HL-60 (cell line): Measurements from ENCODE around the gene CEP162.
"Not testable (repeated sequence)": the region's sequence is repeated elsewhere in the genome, so short reads cannot be mapped to it uniquely, and the experiment has no call there.

ENCODE experiments used
- DNase-seq, 2 experiments: peaks; one replicate each; pipeline ENCODE4 v3.0.0-alpha.2; 2010 to 2020; ENCODE audit warnings: low read depth in 1 of 2, low spot score in 1 of 2
- H3K27ac ChIP-seq: fragments of 250-450 bp; sonication (Bioruptor Pico); replicated peaks from 2 replicates; pipeline ENCODE4 v1.5.1; 2020; ENCODE audit warnings: mild to moderate bottlenecking, moderate library complexity
- H3K27me3 ChIP-seq: fragments of 250-450 bp; sonication (Bioruptor Pico); 2 replicates; pipeline ENCODE4 v1.5.1; 2021; ENCODE audit warnings: mild to moderate bottlenecking, moderate library complexity; ENCODE audit not compliant: insufficient read depth, poor library complexity, severe bottlenecking
- H3K4me3 ChIP-seq: replicated peaks from 2 replicates; pipeline ENCODE4 v1.5.1; 2011; ENCODE audit warnings: mild to moderate bottlenecking, control low read depth, low read length; ENCODE audit not compliant: insufficient read depth
- GABPA ChIP-seq: IDR thresholded peaks from 2 replicates; pipeline ENCODE4 v1.6.1; 2012; ENCODE audit warnings: low read depth
- POLR2AphosphoS5 ChIP-seq: IDR thresholded peaks from 2 replicates; pipeline ENCODE4 v1.6.1; 2012; ENCODE audit warnings: low read depth
- SPI1 ChIP-seq: IDR thresholded peaks from 2 replicates; pipeline ENCODE4 v1.6.1; 2012; ENCODE audit warnings: low read depth, mild to moderate bottlenecking, borderline replicate concordance
- TF ChIP-seq, protein P1 (sequence below): IDR thresholded peaks from 2 replicates; pipeline ENCODE4 v1.6.1; 2012; ENCODE audit warnings: low read depth; ENCODE audit not compliant: insufficient replicate concordance
- TF ChIP-seq, protein P2 (sequence below): IDR thresholded peaks from one replicate; pipeline ENCODE4 v1.5.1; 2011; ENCODE audit warnings: low read length, control low read depth, inconsistent platforms; ENCODE audit not compliant: insufficient read depth

Gene CEP162

DNA sequence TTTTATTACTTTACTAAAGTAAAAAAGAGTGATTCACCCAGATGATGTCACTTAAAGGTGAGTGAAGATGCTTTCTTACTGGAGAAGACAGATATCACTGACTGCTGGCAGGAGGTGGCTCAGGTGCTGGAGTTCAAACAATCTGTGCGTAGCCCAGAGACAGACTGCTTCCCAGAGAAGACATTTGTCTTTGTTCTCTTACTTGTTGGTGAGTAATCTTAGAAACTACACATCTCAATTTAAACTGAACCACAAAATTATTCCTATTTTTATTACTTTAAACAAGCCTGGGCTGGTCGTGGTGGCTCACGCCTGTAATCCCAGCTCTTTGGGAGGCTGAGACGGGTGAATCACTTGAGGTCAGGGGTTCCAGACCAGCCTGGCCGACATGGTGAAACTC is 92.2 kb downstream of the CEP162 start:
- no peaks in the 10 kb centered on the region for H3K27me3 ChIP-seq
- H3K27ac ChIP-seq, result no peak overlapping the region
- H3K4me3 ChIP-seq, result no peak overlapping the region
- no peak for DNase-seq
- TF ChIP-seq, protein P1, sequence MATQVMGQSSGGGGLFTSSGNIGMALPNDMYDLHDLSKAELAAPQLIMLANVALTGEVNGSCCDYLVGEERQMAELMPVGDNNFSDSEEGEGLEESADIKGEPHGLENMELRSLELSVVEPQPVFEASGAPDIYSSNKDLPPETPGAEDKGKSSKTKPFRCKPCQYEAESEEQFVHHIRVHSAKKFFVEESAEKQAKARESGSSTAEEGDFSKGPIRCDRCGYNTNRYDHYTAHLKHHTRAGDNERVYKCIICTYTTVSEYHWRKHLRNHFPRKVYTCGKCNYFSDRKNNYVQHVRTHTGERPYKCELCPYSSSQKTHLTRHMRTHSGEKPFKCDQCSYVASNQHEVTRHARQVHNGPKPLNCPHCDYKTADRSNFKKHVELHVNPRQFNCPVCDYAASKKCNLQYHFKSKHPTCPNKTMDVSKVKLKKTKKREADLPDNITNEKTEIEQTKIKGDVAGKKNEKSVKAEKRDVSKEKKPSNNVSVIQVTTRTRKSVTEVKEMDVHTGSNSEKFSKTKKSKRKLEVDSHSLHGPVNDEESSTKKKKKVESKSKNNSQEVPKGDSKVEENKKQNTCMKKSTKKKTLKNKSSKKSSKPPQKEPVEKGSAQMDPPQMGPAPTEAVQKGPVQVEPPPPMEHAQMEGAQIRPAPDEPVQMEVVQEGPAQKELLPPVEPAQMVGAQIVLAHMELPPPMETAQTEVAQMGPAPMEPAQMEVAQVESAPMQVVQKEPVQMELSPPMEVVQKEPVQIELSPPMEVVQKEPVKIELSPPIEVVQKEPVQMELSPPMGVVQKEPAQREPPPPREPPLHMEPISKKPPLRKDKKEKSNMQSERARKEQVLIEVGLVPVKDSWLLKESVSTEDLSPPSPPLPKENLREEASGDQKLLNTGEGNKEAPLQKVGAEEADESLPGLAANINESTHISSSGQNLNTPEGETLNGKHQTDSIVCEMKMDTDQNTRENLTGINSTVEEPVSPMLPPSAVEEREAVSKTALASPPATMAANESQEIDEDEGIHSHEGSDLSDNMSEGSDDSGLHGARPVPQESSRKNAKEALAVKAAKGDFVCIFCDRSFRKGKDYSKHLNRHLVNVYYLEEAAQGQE, result no peak
- TF ChIP-seq GABPA (no peak), POLR2AphosphoS5 (no peak)
- TF ChIP-seq, protein P2, sequence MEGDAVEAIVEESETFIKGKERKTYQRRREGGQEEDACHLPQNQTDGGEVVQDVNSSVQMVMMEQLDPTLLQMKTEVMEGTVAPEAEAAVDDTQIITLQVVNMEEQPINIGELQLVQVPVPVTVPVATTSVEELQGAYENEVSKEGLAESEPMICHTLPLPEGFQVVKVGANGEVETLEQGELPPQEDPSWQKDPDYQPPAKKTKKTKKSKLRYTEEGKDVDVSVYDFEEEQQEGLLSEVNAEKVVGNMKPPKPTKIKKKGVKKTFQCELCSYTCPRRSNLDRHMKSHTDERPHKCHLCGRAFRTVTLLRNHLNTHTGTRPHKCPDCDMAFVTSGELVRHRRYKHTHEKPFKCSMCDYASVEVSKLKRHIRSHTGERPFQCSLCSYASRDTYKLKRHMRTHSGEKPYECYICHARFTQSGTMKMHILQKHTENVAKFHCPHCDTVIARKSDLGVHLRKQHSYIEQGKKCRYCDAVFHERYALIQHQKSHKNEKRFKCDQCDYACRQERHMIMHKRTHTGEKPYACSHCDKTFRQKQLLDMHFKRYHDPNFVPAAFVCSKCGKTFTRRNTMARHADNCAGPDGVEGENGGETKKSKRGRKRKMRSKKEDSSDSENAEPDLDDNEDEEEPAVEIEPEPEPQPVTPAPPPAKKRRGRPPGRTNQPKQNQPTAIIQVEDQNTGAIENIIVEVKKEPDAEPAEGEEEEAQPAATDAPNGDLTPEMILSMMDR, result no peak

DNA sequence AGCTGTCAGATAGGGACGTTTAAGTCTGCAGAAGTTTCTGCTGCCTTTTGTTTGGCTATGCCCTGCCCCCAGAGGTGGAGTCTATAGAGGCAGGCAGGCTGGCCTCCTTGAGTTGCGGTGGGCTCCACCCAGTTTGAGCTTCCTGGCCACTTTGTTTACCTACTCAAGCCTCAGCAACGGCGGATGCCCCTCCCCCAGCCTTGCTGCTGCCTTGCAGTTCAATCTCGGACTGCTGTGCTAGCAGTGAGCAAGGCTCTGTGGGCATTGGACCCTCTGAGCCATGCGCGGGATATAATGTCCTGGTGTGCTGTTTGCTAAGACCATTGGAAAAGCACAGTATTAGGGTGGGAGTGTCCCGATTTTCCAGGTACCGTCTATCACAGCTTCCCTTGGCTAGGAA is 94.1 kb downstream of the CEP162 start:
- H3K27ac ChIP-seq, result not testable (repeated sequence)

DNA sequence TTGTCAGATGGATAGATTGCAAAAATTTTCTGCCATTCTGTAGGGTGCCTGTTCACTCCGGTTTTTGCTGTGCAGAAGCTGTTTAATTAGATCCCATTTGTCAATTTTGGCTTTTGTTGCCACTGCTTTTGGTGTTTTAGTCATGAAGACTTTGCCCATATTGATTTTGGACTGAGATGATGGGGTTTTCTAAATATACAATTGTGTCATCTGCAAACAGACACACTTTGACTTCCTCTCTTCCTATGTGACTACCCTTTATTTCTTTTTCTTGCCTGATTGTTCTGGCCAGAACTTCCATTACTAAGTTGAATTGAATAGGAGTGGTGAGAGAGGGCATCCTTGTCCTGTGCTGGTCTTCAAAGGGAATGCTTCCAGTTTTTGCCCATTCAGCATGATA is 97.9 kb downstream of the CEP162 start:
- H3K27ac ChIP-seq, DNase-seq, H3K4me3 ChIP-seq, H3K27me3 ChIP-seq: not testable (repeated sequence)

More for the DNA sequence above, 94.1 kb downstream of the CEP162 start:
- DNase-seq, H3K4me3 ChIP-seq, H3K27me3 ChIP-seq: not testable (repeated sequence)

DNA sequence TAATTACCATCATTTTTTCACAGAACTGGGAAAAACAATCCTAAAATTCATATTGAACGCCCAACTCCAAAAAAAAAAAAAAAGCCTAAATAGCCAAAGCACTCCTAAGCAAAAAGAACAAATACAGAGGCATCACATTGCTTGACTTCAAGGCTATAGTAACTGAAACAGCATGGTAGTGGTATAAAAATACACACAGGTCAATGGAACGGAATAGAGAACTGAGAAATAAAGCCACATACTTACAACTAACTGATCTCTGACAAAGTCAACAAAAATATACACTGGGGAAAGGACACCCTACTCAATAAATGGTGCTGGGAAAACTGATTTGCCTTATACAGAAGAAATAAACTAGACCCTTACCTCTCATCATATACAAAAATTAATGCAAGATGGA is 104.3 kb downstream of the CEP162 start:
- Histone ChIP-seq H3K27ac (no peak overlapping the region), H3K27me3 (no peaks in the 10 kb centered on the region), H3K4me3 (no peak overlapping the region)
- DNase-seq, result no peak
- TF ChIP-seq, protein P1, result no peak
- TF ChIP-seq GABPA (no peak), POLR2AphosphoS5 (no peak), SPI1 (no peak)
- TF ChIP-seq, protein P2, result no peak

DNA sequence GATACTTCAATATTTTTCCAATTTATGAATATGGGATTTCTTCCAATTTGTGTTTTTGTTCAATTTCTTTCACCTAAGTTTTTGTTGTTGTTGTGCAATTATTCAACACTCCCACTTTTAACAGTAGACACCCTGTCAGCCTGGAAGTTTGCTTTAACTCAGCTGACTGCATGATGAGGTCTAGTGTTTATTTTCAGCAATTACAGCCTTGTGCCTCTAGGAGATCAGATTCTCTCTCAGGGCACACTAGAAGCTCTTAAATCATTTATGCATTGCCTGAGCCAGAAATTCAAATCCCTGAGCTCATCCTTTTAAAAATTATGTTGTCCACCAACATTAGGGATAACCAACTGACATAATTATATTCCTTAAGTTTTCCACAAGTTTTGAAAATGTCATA is 108.2 kb downstream of the CEP162 start:
- DNase-seq, result peak in 1 of 2 experiments; percentile 10

More for the DNA sequence above, 108.2 kb downstream of the CEP162 start:
- Histone ChIP-seq H3K4me3 (no peak overlapping the region), H3K27me3 (no peaks in the 10 kb centered on the region), H3K27ac (no peak overlapping the region)
- TF ChIP-seq GABPA (no peak), SPI1 (no peak), POLR2AphosphoS5 (no peak)
- TF ChIP-seq, protein P1, result no peak
- TF ChIP-seq, protein P2, result no peak
